Peyer's patch (tissue), 4 donors: ENCODE data around the gene NSUN7.

Experiments used
- CTCF ChIP-seq, 6 experiments: fragments of 450-650 bp in 4 of 6; fragments of 200-600 bp in 2 of 6; sonication (generic) in 1 of 6; IDR thresholded peaks; one replicate each; pipeline ENCODE4 v1.5.1; 2017 to 2019; ENCODE audit warnings: antibody characterized with exemption in 6 of 6, mild to moderate bottlenecking in 3 of 6, moderate library complexity in 1 of 6
- POLR2A ChIP-seq, 2 donors: fragments of 450-650 bp; IDR thresholded peaks; one replicate each; pipeline ENCODE4 v1.5.1; 2017; ENCODE audit warnings: antibody characterized with exemption in 2 of 2, mild to moderate bottlenecking in 2 of 2, moderate library complexity in 2 of 2

- TF ChIP-seq CTCF (IDR thresholded peaks at IDR 0.05) (peak; percentile 37 to 64 (median 54)), POLR2A (IDR thresholded peaks at IDR 0.05) (no peak)
Observed at GRCh38 chr4:40840985-40841571, 91.3 kb downstream of the NSUN7 start.
